ENCODE results near the gene TMEM50B. TPM values are rescaled to one million over a fixed set of nuclear protein-coding genes. Genes with fewer than 3 reads are reported as not detected.

Gene TMEM50B
- total RNA-seq, 4 donors from 2014 or later = 51.5 to 94.7 (median 81.8) TPM

GRCh38 chr21:33433425-33434114 lies 46.2 kb downstream of the TMEM50B start:
- no peak for TF ChIP-seq CTCF (IDR thresholded peaks at IDR 0.05; ENCODE audit: low read depth)

GRCh38 chr21:33433001-33433400 lies 46.8 kb downstream of the TMEM50B start:
- TF ChIP-seq CTCF (IDR thresholded peaks at IDR 0.05; ENCODE audit: low read depth) = no peak

GRCh38 chr21:33432496-33432895 lies 47.3 kb downstream of the TMEM50B start:
- TF ChIP-seq CTCF (IDR thresholded peaks at IDR 0.05; ENCODE audit: low read depth) = no peak

GRCh38 chr21:33430858-33431257 lies 48.9 kb downstream of the TMEM50B start:
- no peak for TF ChIP-seq CTCF (IDR thresholded peaks at IDR 0.05; ENCODE audit: low read depth)

GRCh38 chr21:33428669-33429068 lies 51.1 kb downstream of the TMEM50B start:
- TF ChIP-seq CTCF (IDR thresholded peaks at IDR 0.05; ENCODE audit: low read depth) = no peak

- TF ChIP-seq CTCF (IDR thresholded peaks at IDR 0.05; ENCODE audit: low read depth) = no peak
These were observed 52.7 kb downstream of the TMEM50B start for GRCh38 chr21:33427051-33427450.

- TF ChIP-seq CTCF (IDR thresholded peaks at IDR 0.05; ENCODE audit: low read depth) = no peak
These were observed 53.9 kb downstream of the TMEM50B start for GRCh38 chr21:33425825-33426224.
